GM18867 (cell line): Measurements from ENCODE around the gene PI4KB.
"Not testable (repeated sequence)": the region's sequence is repeated elsewhere in the genome, so short reads cannot be mapped to it uniquely, and the experiment has no call there.

Source experiments
- ATAC-seq: cut with Tn5 transposase; IDR thresholded peaks from one replicate; pipeline ENCODE4 v1.9.1; 2021; ENCODE audit warnings: mild to moderate bottlenecking, moderate library complexity; ENCODE audit not compliant: unreplicated experiment

The PI4KB gene

GRCh38 chr1:151281969-151282882, 45.0 kb downstream of the PI4KB start, which contains the start of gene ZNF687:
TSS of gene ZNF687 (plus strand) at chr1:151282299. CDS start at chr1:151286292, 3,993 bp downstream.
- peak; percentile 84 for ATAC-seq

DNA sequence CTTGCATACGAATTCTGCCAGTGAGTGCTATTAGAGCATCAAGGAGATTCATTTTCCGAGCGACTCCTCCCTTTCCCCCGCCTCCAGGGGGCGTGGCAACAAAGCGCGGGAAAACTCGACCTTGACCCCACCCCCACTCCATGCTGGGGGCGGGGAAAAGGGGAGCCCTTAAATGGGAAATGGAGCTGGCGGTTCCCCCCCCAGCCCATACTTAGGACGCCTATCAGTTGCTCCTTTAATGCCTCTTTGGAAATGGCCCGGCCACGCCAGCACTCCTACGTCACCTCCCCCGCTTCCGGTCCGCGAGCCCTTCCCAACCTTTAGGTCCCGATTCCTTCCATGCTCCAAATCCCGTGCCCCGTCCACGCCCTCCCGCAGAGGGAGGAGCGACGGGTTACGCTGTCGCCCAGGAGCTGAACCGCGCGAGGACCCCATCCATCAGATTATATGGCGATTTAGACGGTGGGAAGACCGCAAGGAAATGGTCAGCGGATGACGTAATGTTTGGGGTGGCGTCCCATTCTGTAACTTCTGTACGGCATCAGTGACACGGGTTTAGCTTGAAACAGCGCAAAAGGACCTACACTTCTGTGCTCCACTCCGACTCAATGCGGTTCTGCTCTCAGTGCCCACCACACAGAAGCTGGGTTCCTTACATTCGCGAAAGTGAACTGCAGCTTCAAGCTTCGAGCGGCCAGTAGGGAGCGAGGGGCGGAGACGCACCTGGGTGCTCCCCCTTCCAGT, 45.8 kb downstream of the PI4KB start:
- peak; percentile 38 for ATAC-seq

DNA sequence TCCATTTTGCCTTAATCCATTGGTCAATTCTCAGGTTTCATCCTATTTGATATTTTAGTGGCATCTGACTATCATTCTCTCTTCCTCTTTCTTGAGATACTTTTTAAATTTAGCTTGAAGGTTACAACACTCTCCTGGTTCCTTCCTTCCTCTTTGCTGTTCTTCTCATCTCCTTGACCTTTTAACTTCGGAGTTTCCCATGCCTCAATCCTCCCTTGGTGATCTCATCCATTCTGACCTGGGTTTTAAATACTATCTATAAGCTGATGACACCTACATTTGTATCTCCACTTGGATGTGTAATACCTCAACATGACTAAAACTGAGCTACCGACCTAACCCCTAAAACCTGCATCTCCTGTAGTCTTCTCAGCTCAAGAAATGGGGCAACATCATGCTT, 50.0 kb downstream of the PI4KB start:
- ATAC-seq: no peak

GRCh38 chr1:151275341-151275740, 51.9 kb downstream of the PI4KB start:
- not testable (repeated sequence) for ATAC-seq

GRCh38 chr1:151273924-151274466, 53.2 kb downstream of the PI4KB start:
- no peak for ATAC-seq

- no peak for ATAC-seq
Measured at GRCh38 chr1:151267760-151268159, 59.5 kb downstream of the PI4KB start.

- ATAC-seq: no peak
Measured at GRCh38 chr1:151266821-151267220, 60.4 kb downstream of the PI4KB start.

DNA sequence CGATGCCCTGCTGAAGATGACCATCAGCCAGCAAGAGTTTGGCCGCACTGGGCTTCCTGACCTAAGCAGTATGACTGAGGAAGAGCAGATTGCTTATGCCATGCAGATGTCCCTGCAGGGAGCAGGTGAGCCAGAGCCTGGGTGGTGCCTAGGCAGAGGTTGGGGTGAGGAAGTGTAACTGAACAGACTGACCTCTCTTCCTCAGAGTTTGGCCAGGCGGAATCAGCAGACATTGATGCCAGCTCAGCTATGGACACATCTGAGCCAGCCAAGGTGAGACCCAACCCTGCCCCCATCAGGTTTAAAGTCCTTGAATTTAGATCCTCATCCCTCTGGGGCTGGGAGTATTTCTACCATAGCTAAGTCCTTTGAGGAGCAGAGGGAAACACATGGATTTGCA, 60.9 kb downstream of the PI4KB start:
- no peak for ATAC-seq

GRCh38 chr1:151265446-151266236, 61.6 kb downstream of the PI4KB start:
- ATAC-seq: no peak

- ATAC-seq: no peak
Measured at GRCh38 chr1:151259351-151259750, 67.9 kb downstream of the PI4KB start.

- ATAC-seq: no peak
Measured at GRCh38 chr1:151255381-151255780, 71.8 kb downstream of the PI4KB start.

GRCh38 chr1:151254217-151255213, 72.7 kb downstream of the PI4KB start, which contains the start of gene PSMD4:
TSS of gene PSMD4 (plus strand) at chr1:151254734. CDS start at chr1:151254783, 49 bp downstream.
- ATAC-seq: peak; percentile 85

- ATAC-seq: no peak
Measured at GRCh38 chr1:151251656-151252470, 75.4 kb downstream of the PI4KB start.

DNA sequence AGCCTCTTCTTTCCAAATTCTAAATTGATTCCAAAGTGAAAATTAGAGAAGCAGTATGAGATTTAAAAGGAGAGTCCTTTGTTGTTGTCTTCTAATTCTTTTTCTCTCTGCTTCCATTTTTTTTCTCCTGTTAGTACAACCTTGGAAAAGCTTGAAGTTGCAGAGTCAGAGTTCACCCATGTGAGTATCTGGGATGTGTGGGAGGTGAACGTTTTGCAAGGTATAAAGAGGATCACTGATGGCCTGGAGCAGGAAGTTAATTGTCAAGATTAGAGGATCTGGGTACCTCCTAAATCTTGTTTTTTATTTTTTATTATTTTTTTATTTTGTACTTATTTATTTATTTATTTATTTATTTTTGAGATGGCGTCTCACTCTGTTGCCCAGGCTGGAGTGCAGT, 80.4 kb downstream of the PI4KB start:
- ATAC-seq: no peak

DNA sequence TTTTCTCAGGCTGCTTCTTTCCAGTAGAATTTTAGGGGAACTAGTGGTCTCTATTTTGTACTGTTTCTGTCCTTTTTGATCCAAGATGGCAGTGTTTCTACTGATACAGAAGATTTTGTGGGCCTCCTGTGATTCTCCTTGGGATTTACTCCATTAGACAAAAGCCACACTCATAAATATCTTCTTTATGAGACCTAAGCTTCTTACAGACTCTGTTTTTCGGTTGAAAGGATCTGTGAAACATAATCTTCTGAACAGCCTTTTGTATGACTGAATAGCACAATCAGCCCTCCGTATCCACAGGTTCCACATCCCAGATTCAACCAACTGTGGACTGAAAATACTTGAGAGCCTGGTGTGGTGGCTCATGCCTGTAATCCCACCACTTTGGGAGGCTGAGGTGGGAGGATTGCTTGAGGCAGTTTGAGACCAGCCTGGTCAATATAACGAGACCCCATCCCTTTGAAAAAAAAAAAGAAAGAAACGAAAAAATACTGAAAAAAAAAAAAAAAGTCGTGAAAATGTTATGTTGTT, 83.5 kb downstream of the PI4KB start:
- no peak for ATAC-seq

DNA sequence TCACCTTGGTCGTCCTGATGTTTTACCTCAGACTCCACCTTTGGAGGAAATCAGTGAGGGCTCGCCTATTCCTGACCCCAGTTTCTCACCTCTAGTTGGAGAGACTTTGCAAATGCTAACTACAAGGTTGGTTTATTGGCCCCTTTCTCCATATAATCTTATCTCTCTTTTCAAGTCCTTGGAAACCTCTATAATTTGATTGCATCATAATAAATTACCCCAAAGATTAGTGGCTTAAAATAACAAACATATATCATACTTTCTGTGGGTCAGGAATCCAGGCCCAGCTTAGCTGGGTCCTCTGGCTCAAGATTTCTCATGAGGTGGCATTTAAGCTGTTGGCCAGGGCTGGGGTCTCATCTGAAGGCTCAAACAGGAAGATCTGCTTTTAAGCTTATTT, 84.8 kb downstream of the PI4KB start:
- no peak for ATAC-seq
